Measurements from ENCODE around the gene PIKFYVE.
"Not testable (repeated sequence)": the region's sequence is repeated elsewhere in the genome, so short reads cannot be mapped to it uniquely, and the experiment has no call there.

PIKFYVE gene

DNA sequence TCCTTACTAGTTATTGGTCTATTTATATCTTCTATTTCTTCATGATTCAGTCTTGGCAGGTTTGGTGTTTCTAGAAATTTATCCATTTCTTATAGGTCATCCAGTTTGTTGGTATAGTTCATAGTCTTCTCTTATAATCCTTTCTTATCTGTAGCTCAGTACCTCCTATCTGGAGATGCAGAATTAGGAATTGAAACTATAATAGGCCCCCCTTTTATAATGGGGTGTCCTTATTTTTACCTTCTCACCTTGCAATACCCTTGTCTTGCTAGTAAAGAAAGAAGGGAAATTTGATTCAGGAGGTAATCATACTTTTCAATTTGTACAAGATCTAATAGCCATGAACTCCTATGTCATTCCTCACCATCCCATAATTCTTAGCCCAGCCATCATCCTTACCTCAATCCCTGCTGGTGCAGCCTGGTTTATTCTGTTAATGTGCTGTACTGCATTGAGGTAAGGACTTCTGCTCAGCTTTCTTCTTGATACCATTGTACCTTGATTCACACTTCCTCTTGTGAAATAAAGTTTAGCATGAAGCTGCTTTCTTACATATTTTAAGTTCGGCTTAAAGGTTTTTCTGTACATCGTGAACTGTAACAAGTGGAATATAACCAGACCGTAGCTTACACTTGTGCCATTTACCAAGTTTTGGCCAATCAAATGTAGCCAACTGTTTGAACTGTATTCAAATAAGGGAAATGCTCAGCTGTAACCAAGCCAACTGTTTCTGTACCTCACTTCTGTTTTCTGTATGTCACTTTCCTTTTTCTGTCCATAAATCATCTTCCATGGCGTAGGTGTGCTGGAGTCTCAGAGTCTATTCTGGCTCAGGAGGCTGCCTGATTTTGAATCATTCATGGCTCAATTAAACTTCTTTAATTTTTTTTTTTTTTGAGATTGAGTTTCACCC, 100.4 kb downstream of the PIKFYVE start:
- DNase-seq: no peak

DNA sequence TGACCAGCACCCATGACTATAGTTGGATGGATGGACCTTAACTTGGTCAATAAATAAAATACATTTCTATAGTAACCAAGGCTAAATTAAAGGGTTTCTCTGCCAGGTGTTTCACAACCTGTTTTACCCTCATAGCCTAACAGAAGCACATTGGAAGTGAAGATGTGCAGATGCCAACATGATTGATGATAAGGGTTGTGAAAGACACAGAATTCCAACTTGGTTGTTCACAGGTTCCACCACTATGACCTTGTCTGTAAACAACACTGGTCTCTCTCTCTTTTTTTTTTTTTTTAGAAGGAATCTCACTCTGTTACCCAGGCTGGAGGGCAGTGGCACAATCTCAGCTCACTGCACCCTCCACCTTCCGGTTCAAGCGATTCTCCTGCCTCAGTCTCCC, 103.0 kb downstream of the PIKFYVE start:
- DNase-seq: no peak

DNA sequence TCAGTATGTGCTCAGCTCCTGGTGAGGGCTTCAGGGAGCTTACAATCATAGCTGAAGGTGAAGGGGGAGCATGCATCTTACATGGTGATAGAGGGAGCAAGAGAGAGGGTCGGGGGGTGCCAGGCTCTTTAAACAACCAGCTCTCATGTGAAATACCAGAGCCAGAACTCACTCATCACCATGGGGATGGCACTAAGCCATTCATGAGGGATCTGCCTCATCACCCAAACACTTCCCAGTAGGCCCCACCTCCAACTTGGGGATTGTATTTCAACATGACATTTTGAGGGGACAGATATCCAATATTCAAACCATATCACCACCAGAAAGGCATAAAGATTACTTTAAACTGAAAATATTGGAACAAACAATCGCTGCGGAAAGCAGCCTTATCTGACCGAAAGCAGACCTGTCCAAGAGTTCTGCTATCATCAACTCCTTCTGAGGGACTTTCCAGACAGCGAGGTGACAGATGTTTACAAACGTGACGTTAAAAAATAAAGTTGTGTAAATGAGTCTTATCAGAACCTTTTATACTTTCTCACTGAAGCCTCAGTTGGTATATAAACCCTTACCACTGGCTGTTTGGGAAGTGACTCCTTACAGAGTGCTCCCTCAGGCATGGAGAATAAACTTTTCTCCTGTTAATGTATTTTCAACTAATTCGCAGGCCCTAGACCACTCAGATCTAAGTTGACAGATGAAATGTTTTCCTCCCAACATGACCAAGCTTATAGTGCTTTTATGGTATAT, 105.0 kb downstream of the PIKFYVE start:
- DNase-seq: no peak

DNA sequence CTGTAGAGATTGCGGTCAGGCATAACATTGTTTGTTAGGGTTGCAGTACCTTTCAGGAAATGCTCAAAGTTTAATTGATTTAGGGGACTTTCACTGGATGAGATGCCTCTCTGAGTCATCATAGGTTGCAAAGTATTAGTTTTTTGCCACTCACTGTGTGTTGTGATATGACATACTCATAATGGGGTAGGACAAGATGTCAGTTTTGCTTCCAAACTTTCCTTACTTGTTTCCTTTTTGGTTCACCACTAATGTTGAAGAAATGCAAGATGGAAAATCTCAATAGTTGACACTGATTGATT, 105.5 kb downstream of the PIKFYVE start:
- DNase-seq: no peak

DNA sequence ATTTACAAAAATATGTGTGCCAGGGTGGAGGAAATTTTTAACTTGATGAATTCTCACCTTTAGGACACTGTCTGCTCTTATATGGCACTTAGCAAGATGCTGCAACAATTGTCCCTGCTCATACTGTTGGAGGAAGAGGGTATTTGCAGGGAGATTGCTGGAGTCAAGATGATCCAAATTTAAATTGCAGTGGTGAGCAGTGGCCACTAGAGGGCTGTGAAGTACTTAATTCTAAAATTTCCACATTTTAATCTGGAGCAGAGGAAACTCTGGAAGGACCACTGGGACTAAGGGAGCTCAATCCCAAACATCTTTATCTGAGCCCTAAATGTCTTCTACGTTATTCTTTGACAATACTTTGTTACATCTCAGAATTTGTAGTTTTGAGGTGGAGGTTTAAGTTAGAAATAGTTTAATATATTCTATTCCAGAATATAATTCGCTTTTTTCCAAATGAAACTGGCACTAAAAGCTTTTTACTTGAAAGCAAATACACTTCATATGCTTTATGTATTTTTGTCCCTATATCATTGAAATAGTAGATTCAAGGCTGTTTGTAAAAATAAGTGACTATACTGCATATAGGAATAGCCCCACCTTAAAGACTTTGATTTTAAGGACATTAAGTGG, 107.5 kb downstream of the PIKFYVE start:
- DNase-seq: peak; percentile 19

DNA sequence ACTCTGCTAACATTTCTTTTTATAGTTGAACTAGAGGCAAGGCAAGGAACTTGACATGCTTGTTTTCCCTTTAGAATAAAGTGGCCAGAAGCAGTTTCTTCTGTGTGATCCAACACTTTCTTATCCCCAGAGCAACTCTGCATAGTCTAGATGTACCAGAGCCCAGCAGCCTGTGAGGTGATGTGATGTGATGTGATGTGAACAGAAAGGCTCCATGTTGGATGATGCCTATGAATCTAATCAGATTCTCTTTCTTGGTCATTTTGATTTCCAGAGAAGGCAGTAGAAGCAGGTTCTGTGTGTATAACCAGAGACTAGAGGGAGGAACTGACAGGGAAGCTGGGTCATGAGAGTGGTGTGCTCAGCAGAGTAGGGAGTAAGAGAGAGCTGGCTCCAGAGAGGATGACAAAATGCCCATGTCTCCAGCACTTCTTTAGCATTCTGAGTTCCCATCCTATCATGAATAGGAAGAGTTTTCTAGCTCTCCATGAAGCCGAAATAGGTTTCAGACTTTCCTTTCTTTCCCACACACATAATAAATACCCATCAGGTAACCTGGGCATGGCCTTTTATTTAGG, 109.5 kb downstream of the PIKFYVE start:
- DNase-seq: no peak

DNA sequence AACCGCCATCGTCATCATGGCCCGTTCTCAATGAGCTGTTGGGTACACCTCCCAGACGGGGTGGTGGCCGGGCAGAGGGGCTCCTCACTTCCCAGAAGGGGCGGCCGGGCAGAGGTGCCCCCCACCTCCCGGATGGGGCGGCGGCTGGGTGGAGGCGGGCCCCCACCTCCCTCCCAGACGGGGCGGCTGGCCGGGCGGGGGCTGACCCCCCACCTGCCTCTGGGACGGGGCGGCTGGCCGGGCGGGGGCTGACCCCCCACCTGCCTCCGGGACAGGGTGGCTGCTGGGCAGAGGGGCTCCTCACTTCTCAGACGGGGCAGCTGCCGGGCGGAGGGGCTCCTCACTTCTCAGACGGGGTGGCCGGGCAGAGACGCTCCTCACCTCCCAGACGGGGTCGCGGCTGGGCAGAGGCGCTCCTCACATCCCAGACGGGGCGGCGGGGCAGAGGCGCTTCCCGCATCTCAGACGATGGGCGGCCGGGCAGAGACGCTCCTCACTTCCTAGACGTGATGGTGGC, 111.3 kb downstream of the PIKFYVE start:
- DNase-seq: not testable (repeated sequence)

DNA sequence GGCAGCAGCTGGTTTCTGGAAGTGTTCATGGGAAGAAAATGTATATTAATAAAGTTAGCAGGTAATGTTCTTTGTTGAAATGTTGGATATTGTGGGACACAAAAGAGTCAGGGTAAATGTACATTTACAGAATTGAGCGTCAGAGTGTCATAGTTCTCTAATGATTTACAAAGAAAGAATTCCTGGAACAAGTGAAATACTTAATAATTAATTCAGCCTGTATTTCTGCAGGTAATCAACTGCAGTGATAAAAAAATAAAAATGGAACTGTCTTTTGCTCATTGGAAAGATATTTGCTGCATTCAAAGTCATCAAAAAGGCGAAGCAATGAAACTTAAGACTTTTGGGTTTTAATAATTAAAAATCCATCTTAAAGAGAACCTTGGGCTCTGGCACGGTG, 113.1 kb downstream of the PIKFYVE start:
- DNase-seq: no peak

DNA sequence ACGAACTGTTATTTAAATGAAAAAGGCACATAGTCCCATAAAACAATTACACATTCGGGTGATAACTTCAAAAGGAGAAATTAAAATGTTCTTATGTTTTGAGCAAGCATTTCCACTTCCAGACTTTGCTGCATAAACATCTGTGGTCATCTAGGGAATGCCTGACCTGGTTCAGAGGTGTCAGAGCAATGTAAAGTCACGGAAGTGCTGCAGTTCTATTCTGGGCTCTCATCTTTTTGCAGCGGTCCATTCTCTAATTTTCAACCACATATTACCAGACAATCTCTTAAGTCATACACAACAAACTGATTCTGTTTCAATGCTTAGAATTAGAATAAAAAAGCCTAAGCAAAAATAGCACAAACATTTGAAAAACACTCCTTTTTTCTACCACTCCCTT, 118.6 kb downstream of the PIKFYVE start:
- no peak for DNase-seq

DNA sequence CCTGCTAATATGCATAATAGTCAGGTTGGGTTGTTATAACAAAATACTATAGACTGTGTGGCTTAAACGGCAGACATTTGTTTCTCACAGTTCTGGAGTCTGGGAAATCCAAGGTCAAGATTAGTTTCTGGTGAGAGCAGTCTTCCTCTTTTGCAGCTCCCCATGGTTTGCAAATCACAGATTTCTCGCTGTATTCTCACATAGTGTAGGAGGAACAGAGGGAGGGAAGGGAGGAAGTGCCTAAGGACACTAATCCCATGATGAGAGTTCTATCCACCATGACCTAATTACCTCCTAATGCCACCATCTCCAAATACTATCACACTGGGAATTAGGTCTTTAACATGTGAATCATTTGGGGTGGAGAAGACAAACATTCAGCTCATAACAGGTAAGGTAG, 120.5 kb downstream of the PIKFYVE start:
- no peak for DNase-seq

DNA sequence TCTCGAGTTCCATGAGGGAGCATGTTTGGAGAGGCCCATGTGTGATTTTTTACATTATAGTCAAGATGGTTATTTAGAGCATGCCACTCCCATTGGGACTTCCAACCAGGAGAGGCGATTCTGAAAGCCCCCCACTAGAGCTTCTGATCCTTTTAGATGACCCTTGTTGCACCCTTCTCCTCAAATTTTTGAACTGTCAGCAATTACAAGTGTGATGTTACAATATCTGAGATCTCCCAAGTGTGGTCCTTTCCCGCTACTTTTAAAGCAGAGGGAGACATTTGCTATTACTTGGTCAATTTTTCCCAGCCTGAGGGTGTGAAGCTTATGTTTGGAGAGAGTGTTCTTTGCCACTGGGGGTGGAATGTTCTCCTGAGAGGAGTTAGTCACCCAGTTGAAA, 123.9 kb downstream of the PIKFYVE start:
- DNase-seq: no peak

DNA sequence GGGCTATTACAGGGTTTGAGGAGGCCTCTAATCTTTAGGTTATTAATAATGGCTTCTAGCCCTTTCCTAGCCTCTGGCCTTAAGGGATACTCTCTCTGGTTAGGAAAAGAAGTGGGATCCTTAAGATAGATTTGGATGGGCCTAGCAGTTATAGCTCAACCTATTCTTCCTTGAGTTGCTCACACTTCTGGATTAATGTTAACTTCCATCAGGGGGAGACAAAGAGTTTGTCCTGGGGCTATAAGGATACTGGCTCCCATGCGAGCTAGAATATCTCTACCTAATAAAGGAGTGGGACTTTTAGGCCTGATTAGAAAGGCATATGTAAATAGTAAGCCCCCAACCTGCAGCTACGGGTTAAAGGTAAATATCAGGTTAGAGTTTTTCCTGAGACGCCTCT, 126.2 kb downstream of the PIKFYVE start:
- no peak for DNase-seq

DNA sequence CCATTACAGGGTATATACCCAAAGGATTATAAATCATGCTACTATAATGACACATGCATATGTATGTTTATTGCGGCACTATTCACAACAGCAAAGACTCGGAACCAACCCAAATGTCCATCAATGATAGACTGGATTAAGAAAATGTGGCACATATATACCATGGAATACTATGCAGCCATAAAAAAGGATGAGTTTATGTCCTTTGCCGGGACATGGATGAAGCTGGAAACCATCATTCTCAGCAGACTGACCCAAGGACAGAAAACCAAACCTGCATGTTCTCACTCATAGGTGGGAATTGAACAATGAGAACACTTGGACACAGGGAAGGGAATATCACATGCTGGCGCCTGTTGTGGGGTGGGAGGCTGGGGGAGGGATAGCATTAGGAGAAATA, 130.7 kb downstream of the PIKFYVE start:
- not testable (repeated sequence) for DNase-seq

DNA sequence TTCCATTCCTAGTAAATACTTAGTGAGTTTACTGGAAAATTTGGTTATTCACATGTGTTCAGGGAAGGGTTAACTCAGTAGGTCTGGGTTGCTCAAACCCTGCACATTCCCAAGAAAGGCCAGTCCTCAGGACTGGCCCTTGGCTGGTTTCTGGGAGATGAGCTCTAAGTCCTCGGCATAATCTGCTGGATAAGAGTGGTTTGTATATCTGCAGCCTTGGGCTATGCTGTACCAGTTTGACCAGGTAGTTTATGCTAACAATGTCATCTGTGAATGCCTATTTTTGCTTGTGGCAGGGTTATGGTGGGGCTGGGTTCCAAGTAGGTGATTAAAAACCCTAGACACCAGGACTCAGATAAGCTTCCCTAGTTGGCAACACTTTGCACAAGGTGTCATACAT, 133.1 kb downstream of the PIKFYVE start:
- DNase-seq: no peak

DNA sequence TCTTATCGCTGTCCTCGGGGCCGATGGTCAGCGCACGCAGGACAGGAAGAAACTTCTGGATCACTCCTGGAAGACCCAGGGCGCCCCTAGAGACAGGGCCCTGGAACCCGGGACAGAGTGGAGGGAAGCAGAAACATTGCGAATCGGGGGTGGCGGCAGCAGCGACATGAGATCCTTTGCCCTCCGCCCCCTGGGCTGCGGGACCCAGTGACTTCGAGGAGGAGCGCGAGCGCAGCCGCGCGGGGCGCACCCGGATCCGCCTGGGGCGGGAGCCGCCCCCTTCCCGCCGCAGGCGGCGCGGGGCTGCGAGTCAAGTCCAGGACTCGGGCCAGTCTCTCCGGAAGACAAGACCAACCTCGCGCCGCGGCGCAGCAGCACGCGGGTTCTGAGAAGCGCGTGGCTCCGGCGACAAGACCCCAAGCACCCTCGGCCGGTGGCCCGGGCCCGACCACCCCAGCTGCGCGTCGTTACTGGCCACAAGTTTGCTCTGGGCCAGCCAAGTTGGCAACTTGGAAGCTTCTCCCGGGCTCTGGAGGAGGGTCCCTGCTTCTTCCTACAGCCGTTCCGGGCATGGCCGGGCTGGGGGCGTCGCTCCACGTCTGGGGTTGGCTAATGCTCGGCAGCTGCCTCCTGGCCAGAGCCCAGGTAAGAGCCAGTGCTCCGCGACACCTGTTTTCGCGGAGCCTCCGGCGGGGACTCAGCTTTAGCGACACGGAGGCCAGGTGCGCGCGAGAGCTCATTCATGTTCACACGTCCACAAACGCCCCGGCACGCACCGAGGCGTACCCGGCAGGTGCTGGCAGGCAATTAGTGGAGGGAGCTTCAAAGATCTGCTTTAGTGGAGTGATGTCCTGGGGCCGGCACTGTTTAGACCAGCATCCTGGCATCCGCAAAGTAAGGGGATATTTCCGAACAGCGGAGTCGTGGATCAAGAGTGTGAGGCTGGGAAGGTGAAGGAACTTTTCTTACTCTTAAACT, 140.7 kb downstream of the PIKFYVE start, which contains the start of gene PTH2R:
Gene PTH2R, plus strand, starts transcription at position 319 of the 978 bp plus-strand sequence. Its CDS starts 252 bp downstream, at position 571.
- DNase-seq: no peak

DNA sequence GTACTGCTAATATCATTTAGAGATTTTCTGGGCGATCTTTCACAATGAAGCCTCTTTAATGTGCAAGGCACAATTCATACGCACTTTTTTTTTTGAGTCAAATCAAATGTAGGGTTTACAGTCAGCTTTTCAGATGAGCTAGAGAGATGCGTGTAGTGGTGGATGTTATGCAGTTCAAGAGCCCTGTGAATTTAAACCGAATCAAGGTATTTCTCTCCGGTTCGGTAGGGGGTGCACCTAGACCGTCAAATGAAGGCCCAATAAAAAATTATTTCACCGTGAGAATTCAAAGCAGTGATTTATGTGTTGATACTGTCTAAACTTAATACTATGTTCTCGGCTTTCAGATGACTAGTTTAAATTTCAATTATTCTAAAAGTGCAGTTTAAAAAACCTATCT, 141.6 kb downstream of the PIKFYVE start:
- no peak for DNase-seq

Data from activated CD8-positive, alpha-beta memory T cell treated with anti-CD3 and anti-CD28 coated beads, Interleukin-2, amount 50 U/mL, for 4 hours (primary cell).